ENCODE results near the gene FHOD3. TPM values are rescaled to one million over a fixed set of nuclear protein-coding genes. Genes with fewer than 3 reads are reported as not detected.
A peak's percentile ranks its signal among the peaks of the same experiment; 100 is the strongest.

The FHOD3 gene
- total and polyA plus RNA-seq, 11 donors: 109 to 532 (median 262) TPM

DNA sequence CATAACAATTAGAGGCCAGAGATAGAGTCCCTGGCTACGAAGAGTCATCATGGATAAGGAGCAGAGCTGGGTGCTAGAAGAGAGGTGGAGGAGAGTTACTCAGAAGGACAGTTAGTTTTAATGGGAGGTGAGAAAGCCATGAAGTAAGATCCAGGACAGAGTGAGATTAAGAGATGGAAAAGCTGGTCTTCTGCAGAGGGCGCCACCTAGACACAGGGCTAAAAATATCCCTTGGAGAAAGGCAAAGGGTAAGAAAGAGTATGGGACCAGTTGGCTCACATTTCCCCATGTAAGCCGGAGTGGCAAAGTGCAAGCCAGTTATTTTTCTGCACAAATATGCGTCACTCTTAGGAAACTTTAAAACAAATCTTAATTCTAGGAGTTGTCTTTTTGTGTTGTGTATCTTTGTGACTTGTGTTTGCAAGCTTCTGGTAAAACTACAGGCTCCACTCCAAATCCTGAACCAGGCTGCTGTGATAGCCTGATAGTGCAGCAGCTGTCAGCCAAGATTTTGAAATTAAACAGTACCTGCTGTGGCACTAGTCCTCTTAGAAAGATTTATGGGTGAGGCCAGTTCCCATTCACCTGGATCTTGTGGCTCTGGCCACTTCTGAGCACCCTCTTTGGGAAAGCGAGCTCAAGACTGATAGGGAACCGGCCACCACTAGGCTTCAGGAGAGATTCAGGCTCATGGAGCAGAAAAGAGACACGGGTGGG lies 327.1 kb downstream of the FHOD3 start:
- Histone ChIP-seq H3K27me3 (no peaks in the 10 kb centered on the region), H3K4me3 (no peak overlapping the region), H3K27ac (peak overlapping the region in 10 of 12 donors; percentile 0 to 76 (median 54)), H3K36me3 (peaks cover 0 to 17% (median 0%) of the 10 kb centered on the region in 9 donors), H3K4me1 (peaks cover 0 to 84% (median 28%) of the 10 kb centered on the region in 12 donors), H3K9me3 (no peaks in the 10 kb centered on the region)
- TF ChIP-seq, protein P1, sequence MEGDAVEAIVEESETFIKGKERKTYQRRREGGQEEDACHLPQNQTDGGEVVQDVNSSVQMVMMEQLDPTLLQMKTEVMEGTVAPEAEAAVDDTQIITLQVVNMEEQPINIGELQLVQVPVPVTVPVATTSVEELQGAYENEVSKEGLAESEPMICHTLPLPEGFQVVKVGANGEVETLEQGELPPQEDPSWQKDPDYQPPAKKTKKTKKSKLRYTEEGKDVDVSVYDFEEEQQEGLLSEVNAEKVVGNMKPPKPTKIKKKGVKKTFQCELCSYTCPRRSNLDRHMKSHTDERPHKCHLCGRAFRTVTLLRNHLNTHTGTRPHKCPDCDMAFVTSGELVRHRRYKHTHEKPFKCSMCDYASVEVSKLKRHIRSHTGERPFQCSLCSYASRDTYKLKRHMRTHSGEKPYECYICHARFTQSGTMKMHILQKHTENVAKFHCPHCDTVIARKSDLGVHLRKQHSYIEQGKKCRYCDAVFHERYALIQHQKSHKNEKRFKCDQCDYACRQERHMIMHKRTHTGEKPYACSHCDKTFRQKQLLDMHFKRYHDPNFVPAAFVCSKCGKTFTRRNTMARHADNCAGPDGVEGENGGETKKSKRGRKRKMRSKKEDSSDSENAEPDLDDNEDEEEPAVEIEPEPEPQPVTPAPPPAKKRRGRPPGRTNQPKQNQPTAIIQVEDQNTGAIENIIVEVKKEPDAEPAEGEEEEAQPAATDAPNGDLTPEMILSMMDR (IDR thresholded peaks at IDR 0.05): peak in 4 of 12 donors; percentile 11 to 40 (median 21)
- no peak for TF ChIP-seq POLR2A (IDR thresholded peaks at IDR 0.05)
- DNase-seq: peak in 1 of 5 donors; percentile 30
- intact Hi-C loops (cut with DNase I): loop anchor here in 3 of 10 donors (5.0 to 10.0 kb wide), 3 partner anchors 60 to 157 kb away; no protein-coding TSS in a partner anchor
- WGBS, 4 donors: 50 to 66% (median 55%) methylated on average over 7 of the region's 7 CpGs
- ATAC-seq: peak; percentile 33 to 52 (median 48)

DNA sequence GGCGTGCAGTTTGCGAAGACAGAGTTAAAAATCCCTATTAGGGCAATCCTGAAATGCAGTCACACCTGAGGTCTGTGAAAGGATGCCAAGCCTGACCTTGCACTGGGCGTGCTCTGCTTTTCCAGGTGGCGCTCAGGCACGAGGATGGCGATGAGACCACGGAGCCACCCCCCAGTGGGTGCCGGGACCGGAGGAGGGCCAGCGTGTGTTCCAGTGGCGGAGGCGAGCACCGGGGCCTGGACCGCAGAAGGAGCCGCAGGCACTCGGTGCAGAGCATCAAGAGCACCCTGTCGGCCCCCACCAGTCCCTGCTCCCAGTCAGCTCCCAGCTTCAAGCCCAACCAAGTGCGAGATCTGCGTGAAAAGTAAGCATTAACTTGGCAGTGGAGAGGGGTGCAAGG lies 327.9 kb downstream of the FHOD3 start:
- no peak overlapping the region for H3K4me3 ChIP-seq
- 86 to 94% (median 90%) methylated on average over 12 to 19 of the region's 19 CpGs for WGBS, 4 donors
- no peaks in the 10 kb centered on the region for H3K27me3 ChIP-seq
- TF ChIP-seq, protein P1 (IDR thresholded peaks at IDR 0.05): no peak
- no peak for TF ChIP-seq POLR2A (IDR thresholded peaks at IDR 0.05)
- intact Hi-C loops (cut with DNase I): loop anchor here in 3 of 10 donors (5.0 to 10.0 kb wide), 3 partner anchors 59 to 158 kb away; no protein-coding TSS in a partner anchor
- H3K36me3 ChIP-seq: peaks cover 0 to 15% (median 0%) of the 10 kb centered on the region in 9 donors
- no peaks in the 10 kb centered on the region for H3K9me3 ChIP-seq
- DNase-seq (no peak), ATAC-seq (no peak)
- H3K27ac ChIP-seq: peak overlapping the region in 10 of 12 donors; percentile 0 to 76 (median 52)
- H3K4me1 ChIP-seq: peaks cover 0 to 91% (median 32%) of the 10 kb centered on the region in 12 donors

DNA sequence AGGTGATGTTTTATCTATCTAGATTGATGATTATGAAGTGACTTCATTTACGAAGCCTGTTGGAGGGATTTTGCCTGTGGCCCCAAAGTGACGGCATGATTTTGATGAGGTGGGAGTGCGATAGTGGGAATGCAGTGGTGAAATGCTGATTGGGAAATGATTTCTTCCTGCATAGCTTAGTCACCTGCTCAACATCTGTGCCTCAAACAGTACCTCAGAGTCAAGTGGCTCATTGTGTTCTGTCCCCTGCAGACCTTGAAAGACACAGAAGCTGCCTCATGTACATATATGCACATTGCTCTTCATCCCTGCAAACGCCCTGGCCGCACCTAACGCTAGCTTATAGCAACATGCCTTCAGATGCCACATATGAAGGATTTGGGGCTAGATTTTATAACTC lies 330.1 kb downstream of the FHOD3 start:
- Histone ChIP-seq H3K9me3 (no peaks in the 10 kb centered on the region), H3K4me1 (peaks cover 0 to 92% (median 26%) of the 10 kb centered on the region in 12 donors), H3K27me3 (no peaks in the 10 kb centered on the region), H3K4me3 (no peak overlapping the region), H3K27ac (peak overlapping the region in 10 of 12 donors; percentile 72 to 93 (median 82)), H3K36me3 (peaks cover 0 to 12% (median 0%) of the 10 kb centered on the region in 9 donors)
- ATAC-seq (no peak), DNase-seq (no peak)
- intact Hi-C loops (cut with DNase I): loop anchor here in 3 of 10 donors (5.0 to 10.0 kb wide), 3 partner anchors 57 to 160 kb away; no protein-coding TSS in a partner anchor
- no peak for TF ChIP-seq POLR2A (IDR thresholded peaks at IDR 0.05)
- WGBS, 4 donors: 65 to 79% (median 75%) methylated on average over 6 of the region's 6 CpGs

DNA sequence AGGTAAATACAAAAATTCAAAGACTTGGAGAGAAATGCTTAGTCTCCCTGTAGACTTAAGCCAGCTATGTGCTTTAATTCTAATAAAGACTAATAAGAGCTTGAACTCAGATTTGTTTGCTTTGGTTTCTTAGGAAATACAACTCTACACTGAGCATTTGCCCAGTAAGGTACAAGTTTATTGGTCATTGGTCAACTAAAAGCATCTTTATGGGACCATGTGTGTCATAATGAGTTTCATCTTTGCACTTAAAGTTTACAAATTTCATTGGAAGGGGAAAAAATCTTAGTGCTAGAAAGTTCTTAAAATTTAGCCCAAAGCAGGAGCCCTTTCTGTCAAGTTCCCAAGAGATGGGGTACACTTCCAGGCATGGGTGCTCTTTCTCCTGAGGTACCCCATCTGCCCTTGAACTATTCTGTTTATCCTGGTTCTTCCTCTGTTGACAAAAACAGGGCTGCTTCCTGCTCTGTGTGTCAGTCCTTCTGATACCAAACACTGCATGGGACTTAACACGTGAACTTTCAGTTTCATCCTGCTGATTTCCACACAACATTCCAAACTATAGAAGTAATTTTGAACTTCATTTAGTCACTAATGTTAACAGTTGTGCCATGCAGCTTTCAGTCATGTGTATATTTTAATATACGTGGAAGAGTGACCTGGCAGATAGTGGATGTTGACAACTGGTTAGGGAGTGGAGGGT lies 331.1 kb downstream of the FHOD3 start:
- intact Hi-C loops (cut with DNase I): loop anchor here in 3 of 10 donors (5.0 to 10.0 kb wide), 3 partner anchors 56 to 161 kb away; no protein-coding TSS in a partner anchor
- TF ChIP-seq, protein P1 (IDR thresholded peaks at IDR 0.05): no peak
- TF ChIP-seq POLR2A (IDR thresholded peaks at IDR 0.05): no peak
- Histone ChIP-seq H3K27me3 (no peaks in the 10 kb centered on the region), H3K27ac (peak overlapping the region; percentile 45 to 93 (median 82)), H3K4me3 (no peak overlapping the region), H3K4me1 (peaks cover 0 to 82% (median 23%) of the 10 kb centered on the region in 12 donors), H3K36me3 (peaks cover 0 to 12% (median 0%) of the 10 kb centered on the region in 9 donors), H3K9me3 (no peaks in the 10 kb centered on the region)
- 5 to 10% (median 9%) methylated on average over 2 of the region's 2 CpGs for WGBS, 4 donors
- ATAC-seq (peak in 3 of 4 donors; percentile 7 to 42 (median 11)), DNase-seq (no peak)
